HG02938 (cell line): ENCODE measurements around the gene TNIP3.

Experiments used
- ATAC-seq: cut with Tn5 transposase; IDR thresholded peaks from one replicate; pipeline ENCODE4 v1.9.1; 2021; ENCODE audit warnings: mild to moderate bottlenecking, moderate library complexity; ENCODE audit not compliant: unreplicated experiment

TNIP3 gene

GRCh38 chr4:121093261-121093660 is 70.9 kb downstream of the TNIP3 start:
- no peak for ATAC-seq

GRCh38 chr4:121091941-121092340 is 72.2 kb downstream of the TNIP3 start:
- ATAC-seq: no peak

DNA sequence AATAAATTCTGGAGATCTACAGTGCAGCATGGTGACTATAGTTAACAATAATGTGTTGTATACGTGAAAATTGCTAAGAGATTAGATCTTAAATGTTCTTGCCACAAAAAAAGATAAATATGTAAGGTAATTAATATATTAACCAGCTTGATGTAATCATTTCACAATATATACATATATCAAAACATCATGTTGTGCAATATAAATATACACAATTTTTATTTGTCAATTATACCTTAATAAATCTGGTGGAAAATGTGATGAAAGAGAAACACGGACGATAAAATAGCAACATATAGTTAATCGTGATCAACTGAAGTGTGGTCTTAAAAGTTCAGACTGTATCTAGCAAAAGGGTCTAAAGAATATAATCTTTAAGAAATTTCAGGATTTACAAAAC is 75.3 kb downstream of the TNIP3 start:
- no peak for ATAC-seq
